IPS-20b (cell line): ENCODE measurements around the gene SH3RF1.

Source experiments
- H3K27ac ChIP-seq: one replicate; pipeline ENCODE4 v1.5.1; 2013; ENCODE audit warnings: low read length
- H3K27me3 ChIP-seq: 2 replicates; pipeline ENCODE4 v1.6.1; 2013; ENCODE audit warnings: mild to moderate bottlenecking, low read length, inconsistent platforms; ENCODE audit not compliant: insufficient read depth
- H3K36me3 ChIP-seq: 2 replicates; pipeline ENCODE4 v1.6.1; 2013; ENCODE audit warnings: low read depth, mild to moderate bottlenecking, inconsistent platforms, low read length, moderate library complexity; ENCODE audit not compliant: insufficient read depth
- H3K4me1 ChIP-seq: 2 replicates; pipeline ENCODE4 v1.6.1; 2013; ENCODE audit warnings: mild to moderate bottlenecking, control low read depth, inconsistent platforms, low read length, moderate library complexity; ENCODE audit not compliant: insufficient read depth
- H3K4me3 ChIP-seq: 2 replicates; pipeline ENCODE4 v1.5.1; 2013; ENCODE audit warnings: mild to moderate bottlenecking, low read length, inconsistent platforms
- H3K9ac ChIP-seq: 2 replicates; pipeline ENCODE4 v1.6.1; 2013; ENCODE audit warnings: low read depth, mild to moderate bottlenecking, inconsistent platforms, low read length, moderate library complexity
- H3K9me3 ChIP-seq: 2 replicates; pipeline ENCODE4 v1.6.1; 2013; ENCODE audit warnings: mild to moderate bottlenecking, low read depth, low read length, inconsistent platforms; ENCODE audit not compliant: insufficient read depth

SH3RF1 gene

DNA sequence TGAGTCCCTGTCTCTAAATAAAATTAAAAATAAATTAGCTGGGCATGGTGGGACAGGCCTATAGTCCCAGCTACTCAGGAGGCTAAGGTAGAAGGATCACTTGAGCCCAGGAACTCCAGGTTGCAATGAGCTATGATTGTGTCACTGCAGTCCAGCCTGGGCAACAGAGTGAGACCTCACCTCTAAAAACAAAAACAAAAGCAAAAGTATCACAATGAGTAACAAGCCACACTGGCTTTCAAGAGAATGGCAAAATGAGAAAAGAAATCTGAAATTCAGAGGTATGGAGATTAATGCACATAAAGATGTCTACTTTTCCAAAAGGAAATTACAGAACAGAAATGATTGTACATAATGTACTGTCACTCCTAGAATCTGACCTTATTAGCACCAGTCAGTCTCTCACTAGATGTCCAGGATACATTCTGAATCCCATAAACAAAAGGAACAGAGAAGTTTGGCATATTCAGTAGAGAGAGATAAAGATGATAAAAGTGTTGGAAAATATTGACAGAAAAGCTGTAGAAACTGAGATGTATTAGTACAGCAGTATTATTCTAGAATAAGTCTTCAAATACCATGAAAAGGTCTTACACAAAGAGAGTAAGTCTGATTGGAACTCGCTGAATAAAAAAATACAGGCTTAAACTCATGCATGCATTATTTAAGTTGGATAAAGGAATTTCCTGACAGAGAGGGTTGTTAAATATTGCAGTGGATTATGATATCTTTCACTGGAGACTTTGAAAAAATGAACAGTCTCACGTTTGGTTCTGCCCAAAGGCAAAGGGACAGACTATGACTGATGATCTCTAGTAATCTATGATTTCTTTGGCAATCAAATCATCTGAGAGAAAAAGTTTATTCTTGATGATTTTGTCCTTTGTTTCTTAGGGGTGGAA is 102.5 kb downstream of the SH3RF1 start:
- Histone ChIP-seq H3K9me3 (no peaks in the 10 kb centered on the region), H3K27ac (no peak overlapping the region), H3K9ac (no peak overlapping the region), H3K4me3 (no peak overlapping the region), H3K36me3 (no peaks in the 10 kb centered on the region), H3K4me1 (peaks cover 3% of the 10 kb centered on the region; the same call in 1 of the 2 replicates), H3K27me3 (no peaks in the 10 kb centered on the region)

- Histone ChIP-seq H3K27me3 (no peaks in the 10 kb centered on the region), H3K4me3 (no peak overlapping the region), H3K27ac (no peak overlapping the region), H3K36me3 (no peaks in the 10 kb centered on the region), H3K9ac (no peak overlapping the region), H3K9me3 (no peaks in the 10 kb centered on the region), H3K4me1 (peaks cover 5% of the 10 kb centered on the region; the same call in 1 of the 2 replicates)
Observed at GRCh38 chr4:169164669-169165415, 105.9 kb downstream of the SH3RF1 start.

DNA sequence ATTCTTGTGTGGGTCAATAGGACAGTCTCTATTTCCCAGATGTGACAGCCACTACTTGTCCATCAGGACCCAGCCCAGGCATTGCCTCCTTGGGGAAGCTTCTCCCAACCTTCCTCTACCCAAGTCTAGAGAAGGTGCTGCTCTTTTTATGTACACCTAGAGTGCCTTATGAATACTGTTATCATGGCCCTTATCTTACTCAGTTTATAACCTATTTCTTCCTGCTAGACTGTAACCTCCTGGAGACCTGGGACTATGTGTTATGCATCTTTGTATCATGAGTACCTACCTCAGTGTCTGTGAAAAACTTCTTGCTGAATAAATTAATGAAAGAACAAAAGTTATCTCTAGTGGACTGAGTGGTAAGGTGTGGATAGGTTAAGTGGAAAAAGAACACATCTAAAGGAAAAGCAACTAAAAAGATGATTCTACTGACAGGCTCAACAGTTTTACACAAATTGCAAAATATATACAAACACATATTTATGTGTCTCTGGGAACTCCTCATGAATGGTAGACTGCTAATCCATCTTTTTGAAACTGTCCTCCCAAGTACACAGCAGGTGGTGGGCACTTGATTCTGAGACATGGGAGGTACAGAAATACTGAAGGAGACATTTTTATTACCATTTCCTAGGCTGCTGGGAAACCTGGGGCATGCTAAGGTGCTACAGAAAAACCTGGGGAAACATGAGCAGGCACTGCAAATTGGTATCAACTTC is 106.6 kb downstream of the SH3RF1 start:
- Histone ChIP-seq H3K4me1 (peaks cover 9% of the 10 kb centered on the region; the same call in 1 of the 2 replicates), H3K27me3 (no peaks in the 10 kb centered on the region), H3K36me3 (no peaks in the 10 kb centered on the region), H3K27ac (no peak overlapping the region), H3K4me3 (no peak overlapping the region), H3K9me3 (no peaks in the 10 kb centered on the region), H3K9ac (no peak overlapping the region)

- peaks cover 9% of the 10 kb centered on the region; the same call in 1 of the 2 replicates for H3K4me1 ChIP-seq
- H3K9ac ChIP-seq, result no peak overlapping the region
- no peak overlapping the region for H3K27ac ChIP-seq
- no peaks in the 10 kb centered on the region for H3K36me3 ChIP-seq
- H3K9me3 ChIP-seq, result no peaks in the 10 kb centered on the region
- H3K4me3 ChIP-seq, result no peak overlapping the region
- no peaks in the 10 kb centered on the region for H3K27me3 ChIP-seq
Observed at GRCh38 chr4:169163495-169163894, 107.3 kb downstream of the SH3RF1 start.

- H3K9me3 ChIP-seq, result no peaks in the 10 kb centered on the region
- H3K27ac ChIP-seq, result no peak overlapping the region
- peaks cover 9% of the 10 kb centered on the region; the same call in 1 of the 2 replicates for H3K4me1 ChIP-seq
- 0 out of 2 replicates have a peak, but pooled peaks cover 5% of the 10 kb centered on the region for H3K36me3 ChIP-seq
- no peak overlapping the region for H3K4me3 ChIP-seq
- H3K27me3 ChIP-seq, result no peaks in the 10 kb centered on the region
- no peak overlapping the region for H3K9ac ChIP-seq
Observed at GRCh38 chr4:169160825-169161224, 109.9 kb downstream of the SH3RF1 start.

DNA sequence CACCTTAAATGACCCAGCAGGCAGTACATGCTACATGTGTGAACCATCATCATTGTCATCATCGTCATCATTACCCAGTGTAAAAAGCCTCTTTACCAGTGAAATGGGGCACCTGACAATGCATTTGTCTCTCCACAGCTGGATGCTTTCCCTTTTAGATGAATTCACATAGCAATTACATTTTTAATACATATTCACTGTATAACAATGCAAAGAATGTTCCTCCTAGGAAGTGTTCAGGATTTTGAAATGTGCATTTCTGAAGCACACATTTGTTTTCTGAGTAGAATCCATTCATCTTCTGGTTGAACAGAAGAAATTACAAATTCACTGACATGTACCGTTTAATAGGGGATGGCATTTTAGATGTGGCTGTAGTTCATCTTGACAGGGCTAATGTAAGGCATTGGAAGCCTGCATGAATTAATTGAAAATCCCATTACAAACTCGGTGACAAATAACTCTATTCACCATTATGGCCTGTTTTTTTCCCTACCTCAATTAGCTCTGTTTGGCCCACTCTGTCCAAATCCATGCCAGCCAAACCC is 111.1 kb downstream of the SH3RF1 start:
- no peak overlapping the region for H3K27ac ChIP-seq
- peaks cover 16% of the 10 kb centered on the region; the same call in 1 of the 2 replicates for H3K36me3 ChIP-seq
- 0 out of 2 replicates have a peak, but pooled peaks cover 7% of the 10 kb centered on the region for H3K4me1 ChIP-seq
- H3K27me3 ChIP-seq, result no peaks in the 10 kb centered on the region
- no peaks in the 10 kb centered on the region for H3K9me3 ChIP-seq
- H3K4me3 ChIP-seq, result no peak overlapping the region
- H3K9ac ChIP-seq, result no peak overlapping the region

DNA sequence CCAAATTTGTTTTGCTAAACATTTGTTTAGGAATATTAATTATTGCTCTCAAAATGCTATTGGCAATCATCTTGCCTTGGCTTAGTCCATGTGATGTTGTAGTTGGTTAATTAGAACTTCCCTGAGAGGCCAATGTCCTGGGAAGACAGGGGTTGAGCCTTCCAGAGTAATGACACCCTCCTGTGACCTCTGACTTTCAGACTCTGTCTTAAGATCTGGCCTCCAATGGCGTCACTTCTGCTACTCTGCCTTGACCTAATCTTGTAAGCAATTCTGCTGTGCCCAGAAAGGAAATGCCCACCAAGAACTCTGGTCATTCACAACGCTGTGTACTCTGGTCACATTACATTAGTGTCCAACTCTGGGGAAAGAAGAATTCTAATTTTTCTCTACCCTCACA is 111.9 kb downstream of the SH3RF1 start:
- no peak overlapping the region for H3K27ac ChIP-seq
- H3K9ac ChIP-seq, result no peak overlapping the region
- no peak overlapping the region for H3K4me3 ChIP-seq
- H3K36me3 ChIP-seq, result peaks cover 23% of the 10 kb centered on the region; the same call in 1 of the 2 replicates
- H3K4me1 ChIP-seq, result 0 out of 2 replicates have a peak, but pooled peaks cover 7% of the 10 kb centered on the region
- no peaks in the 10 kb centered on the region for H3K27me3 ChIP-seq
- no peaks in the 10 kb centered on the region for H3K9me3 ChIP-seq

DNA sequence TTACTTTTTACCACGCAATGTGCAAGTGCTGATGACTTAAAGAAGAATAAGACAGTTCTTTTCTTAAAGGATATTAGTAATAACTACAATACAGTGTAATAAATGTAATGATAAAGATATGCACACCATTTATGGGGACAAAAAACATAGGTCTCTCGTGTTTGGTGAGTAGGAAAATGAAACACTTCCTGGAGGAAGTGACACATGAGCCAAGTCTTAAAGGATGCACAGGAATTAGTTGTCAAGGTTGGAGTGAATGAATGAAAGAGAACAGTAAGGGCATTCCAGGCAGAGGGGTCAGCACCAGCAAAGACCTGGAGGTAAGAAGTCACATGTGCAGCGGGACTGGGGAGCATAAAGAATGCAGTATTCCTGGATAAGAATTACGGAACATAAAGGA is 112.7 kb downstream of the SH3RF1 start:
- Histone ChIP-seq H3K4me3 (no peak overlapping the region), H3K9ac (no peak overlapping the region), H3K27ac (no peak overlapping the region), H3K27me3 (no peaks in the 10 kb centered on the region), H3K9me3 (no peaks in the 10 kb centered on the region), H3K4me1 (0 out of 2 replicates have a peak, but pooled peaks cover 7% of the 10 kb centered on the region), H3K36me3 (peaks cover 30% of the 10 kb centered on the region; the same call in 1 of the 2 replicates)

DNA sequence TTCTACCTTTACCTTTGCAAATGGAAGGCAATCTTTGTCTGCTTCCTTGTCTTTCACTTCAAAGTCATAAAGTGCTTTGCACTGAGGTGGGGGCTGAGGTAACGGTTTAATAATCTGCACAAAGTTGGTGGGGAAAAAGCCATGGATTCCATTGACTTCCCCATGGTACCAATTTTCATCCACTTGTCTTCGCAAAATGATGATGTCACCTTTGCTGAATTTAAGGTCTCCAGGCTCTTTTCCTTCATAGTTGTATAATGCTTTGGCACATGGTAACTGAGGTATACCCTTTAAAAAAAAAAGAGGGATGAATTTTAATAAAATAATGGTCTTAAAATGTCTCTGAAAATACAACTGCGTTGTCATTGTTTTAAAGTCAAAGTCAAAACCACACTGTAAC is 114.4 kb downstream of the SH3RF1 start:
- H3K4me3 ChIP-seq, result no peak overlapping the region
- H3K9ac ChIP-seq, result no peak overlapping the region
- H3K4me1 ChIP-seq, result 0 out of 2 replicates have a peak, but pooled peaks cover 7% of the 10 kb centered on the region
- no peaks in the 10 kb centered on the region for H3K9me3 ChIP-seq
- H3K36me3 ChIP-seq, result peaks cover 35% of the 10 kb centered on the region; the same call in 1 of the 2 replicates
- no peak overlapping the region for H3K27ac ChIP-seq
- H3K27me3 ChIP-seq, result no peaks in the 10 kb centered on the region

DNA sequence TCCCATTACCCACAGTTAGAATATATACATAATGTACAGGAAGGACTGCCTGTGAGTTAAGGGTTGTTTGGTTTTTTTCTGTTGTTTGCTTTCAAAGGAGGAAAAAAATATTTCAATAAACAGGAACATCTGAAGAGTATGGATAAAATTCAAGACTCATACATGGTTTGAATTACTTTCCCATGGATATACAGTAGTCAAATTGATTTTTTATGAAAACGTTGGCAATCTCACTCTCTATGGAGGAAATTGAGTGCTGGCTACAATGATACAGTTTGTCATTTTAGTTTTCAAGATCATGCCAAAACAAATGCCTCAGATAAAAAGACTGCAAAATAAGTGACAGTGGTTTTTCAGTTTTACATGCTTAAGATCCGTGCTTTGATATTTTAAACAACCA is 116.6 kb downstream of the SH3RF1 start:
- Histone ChIP-seq H3K4me1 (peaks cover 10% of the 10 kb centered on the region; the same call in 1 of the 2 replicates), H3K9ac (no peak overlapping the region), H3K27me3 (no peaks in the 10 kb centered on the region), H3K4me3 (no peak overlapping the region), H3K27ac (no peak overlapping the region), H3K9me3 (no peaks in the 10 kb centered on the region), H3K36me3 (peaks cover 35% of the 10 kb centered on the region; the same call in 1 of the 2 replicates)
